OCI-LY7 (cell line): Measurements from ENCODE around the gene EEPD1.

Experiments
- EZH2phosphoT487 ChIP-seq: fragments of 200-600 bp; sonication (generic); IDR thresholded peaks from 2 replicates; pipeline ENCODE4 v1.6.1; 2018; ENCODE audit warnings: low read depth, borderline replicate concordance, mild to moderate bottlenecking, mixed run types, antibody characterized with exemption, low read length, moderate library complexity, mixed read lengths
- TF ChIP-seq, protein P1 (sequence below): fragments of 200-600 bp; sonication (generic); conservative IDR thresholded peaks from 2 replicates; pipeline ENCODE4 v1.5.1; 2014; ENCODE audit warnings: mild to moderate bottlenecking, antibody characterized with exemption, low read length, moderate library complexity, mixed read lengths

DNA sequence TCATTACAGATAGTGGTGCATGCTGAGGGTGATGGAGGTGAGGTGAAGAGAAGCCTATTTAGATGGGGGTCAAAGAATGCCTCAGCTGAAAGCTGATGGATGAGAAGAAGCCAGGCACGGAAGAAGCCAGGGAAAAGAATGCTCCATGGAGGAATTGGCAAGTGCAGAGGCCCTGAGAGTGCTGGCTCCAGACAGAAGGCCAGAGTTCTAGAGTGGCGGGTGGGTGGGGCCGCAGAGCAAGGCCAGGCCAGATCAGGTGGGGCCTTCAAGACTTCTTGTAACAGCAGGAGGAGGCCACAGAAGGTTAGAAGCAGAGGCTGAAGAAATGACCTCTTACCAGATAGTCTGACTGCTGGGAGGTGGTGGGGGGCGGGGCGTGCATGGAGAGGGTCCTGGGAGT is 7.3 kb downstream of the EEPD1 start:
- TF ChIP-seq, protein P1, sequence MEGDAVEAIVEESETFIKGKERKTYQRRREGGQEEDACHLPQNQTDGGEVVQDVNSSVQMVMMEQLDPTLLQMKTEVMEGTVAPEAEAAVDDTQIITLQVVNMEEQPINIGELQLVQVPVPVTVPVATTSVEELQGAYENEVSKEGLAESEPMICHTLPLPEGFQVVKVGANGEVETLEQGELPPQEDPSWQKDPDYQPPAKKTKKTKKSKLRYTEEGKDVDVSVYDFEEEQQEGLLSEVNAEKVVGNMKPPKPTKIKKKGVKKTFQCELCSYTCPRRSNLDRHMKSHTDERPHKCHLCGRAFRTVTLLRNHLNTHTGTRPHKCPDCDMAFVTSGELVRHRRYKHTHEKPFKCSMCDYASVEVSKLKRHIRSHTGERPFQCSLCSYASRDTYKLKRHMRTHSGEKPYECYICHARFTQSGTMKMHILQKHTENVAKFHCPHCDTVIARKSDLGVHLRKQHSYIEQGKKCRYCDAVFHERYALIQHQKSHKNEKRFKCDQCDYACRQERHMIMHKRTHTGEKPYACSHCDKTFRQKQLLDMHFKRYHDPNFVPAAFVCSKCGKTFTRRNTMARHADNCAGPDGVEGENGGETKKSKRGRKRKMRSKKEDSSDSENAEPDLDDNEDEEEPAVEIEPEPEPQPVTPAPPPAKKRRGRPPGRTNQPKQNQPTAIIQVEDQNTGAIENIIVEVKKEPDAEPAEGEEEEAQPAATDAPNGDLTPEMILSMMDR: no peak
- no peak for TF ChIP-seq EZH2phosphoT487
